CD4-positive, alpha-beta T cell treated with Interleukin-4 for 1 hour (primary cell): ENCODE results near the gene CITED2.

Experiments
- DNase-seq, 2 donors: peaks; one replicate each; pipeline ENCODE4 v3.0.0-alpha.2; 2020 to 2022

CITED2 gene

DNA sequence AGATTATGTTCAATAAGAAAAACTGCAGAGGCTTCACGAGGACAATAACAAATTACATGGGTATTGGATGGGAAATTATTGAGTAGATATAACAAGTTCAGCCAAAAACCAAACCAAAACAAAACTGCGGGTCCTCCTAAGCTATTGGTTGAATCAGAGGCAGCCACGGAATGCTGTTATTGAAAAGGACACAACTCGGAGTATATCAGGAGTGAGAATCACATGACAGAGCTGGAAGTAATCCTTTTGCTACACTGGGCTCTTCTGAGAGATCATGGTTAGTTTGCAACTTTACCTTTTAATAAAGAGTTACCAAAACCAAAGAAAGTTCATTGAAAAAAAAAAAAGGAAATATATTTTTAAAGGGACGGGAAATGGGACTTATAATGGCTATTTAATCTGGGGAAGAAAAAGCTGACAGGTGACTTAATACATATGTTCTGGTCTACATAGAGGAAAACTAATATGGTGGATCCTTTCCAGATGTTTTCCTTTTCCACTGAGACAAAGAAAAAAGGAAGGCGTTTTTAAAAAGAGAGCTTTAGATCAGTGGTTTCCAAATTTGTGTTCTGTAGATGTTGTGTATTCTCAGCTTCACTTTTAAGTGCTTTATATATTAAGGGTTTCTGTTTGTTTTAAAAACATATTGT, 6.9 kb upstream of the CITED2 start:
- no peak for DNase-seq

DNA sequence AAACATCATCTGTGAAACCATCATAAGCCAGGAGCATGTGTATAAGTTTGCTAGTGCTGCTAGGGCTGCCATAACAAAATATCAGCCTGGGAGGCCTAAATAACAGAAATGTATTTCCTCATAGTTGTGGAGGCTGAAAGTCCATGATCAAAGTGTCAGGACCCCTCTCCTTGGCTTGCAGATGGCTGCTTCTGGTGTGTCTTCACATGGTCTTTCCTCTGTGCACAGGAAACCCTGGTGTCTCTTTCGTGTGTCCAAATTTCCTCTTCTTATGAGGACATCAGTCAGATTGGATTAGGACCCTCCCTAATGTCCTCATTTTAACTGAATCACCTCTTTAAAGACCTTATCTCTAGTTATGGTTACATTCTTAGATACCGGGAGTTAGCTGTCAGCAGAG, 6.2 kb upstream of the CITED2 start:
- DNase-seq = no peak

DNA sequence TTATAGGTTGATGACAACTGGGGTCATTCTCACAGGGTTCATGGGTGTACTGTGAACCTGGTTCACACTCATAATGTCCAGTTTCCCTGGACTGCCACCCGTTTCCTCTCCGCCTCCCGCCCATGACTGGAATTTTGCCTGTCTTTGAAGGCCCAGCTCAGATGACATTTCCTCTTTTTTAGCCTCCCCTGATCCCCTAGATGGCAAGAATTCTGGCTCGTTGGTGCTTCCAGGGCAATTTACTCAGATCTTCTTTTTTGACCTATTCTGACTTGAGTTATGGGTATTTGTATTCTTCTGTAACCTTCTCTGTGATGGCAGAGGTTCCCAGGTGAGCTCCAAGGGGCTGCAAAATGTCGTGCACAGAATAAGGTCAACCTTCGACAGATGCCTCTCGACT, 5.7 kb upstream of the CITED2 start:
- DNase-seq = no peak

GRCh38 chr6:139378882-139379341, 4.5 kb upstream of the CITED2 start:
- DNase-seq = no peak

DNA sequence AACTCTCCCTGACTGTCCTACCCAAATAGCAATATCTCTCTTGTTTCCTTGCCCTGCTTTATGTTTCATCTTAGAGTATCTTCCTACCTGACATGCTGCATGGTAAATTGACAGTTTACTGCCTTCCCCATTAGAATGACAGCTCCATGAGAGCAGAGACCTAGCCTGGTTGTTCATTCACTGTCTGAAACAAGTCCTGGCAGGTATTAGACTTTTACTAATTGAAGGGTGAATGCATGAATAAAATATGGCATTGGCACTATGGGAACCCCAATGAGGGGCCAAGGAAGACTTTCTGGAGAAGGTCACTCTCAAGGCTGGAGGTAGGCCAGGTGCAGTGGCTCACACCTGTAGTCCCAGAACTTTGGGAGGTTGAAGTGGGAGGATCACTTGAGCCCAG, 3.8 kb upstream of the CITED2 start:
- DNase-seq = no peak

- DNase-seq = no peak
Measured at GRCh38 chr6:139376604-139377218, 2.3 kb upstream of the CITED2 start.

GRCh38 chr6:139376017-139376330, 1.5 kb upstream of the CITED2 start:
- DNase-seq = no peak

DNA sequence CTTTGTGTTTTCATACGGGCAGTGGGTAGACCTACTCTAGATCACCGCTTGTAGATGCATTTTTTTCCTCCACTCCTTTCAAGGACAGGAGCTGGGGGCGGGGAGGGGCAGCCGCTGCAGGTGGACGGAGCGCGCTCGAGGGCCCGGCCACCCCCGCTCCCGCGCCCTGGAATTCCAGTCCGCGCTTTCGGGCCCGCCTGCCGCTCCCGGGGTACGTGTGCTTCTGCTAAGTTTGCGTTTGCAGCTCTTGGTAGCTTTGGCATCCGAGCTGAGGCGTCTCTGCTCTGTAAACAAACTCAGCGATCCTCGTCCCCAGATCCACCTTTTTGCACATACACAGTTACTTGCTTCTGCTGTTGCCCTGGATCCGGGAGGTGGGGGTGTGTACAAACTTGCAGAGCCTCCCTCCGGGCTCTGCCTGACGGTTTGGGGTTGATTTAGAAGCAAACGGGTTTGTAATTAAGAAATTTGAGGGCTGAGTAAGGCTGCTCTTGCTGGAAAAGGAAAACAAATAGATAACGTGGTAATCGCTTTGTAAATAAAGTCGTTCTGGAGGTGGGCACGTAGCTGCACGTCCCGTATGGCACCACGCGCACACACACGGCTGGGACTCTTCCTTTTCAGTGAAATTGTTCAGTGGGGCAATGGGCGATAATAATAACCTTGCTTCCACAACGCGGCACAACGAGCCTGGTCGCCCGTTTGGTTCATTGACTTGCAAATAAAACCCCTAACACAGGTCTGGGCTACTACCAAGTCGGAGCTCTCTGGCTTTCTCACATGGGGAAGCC, 973 bp upstream of the CITED2 start:
- DNase-seq = peak; percentile 82 to 87

- DNase-seq = no peak
Measured at GRCh38 chr6:139373928-139374356, 506 bp downstream of the CITED2 start.

DNA sequence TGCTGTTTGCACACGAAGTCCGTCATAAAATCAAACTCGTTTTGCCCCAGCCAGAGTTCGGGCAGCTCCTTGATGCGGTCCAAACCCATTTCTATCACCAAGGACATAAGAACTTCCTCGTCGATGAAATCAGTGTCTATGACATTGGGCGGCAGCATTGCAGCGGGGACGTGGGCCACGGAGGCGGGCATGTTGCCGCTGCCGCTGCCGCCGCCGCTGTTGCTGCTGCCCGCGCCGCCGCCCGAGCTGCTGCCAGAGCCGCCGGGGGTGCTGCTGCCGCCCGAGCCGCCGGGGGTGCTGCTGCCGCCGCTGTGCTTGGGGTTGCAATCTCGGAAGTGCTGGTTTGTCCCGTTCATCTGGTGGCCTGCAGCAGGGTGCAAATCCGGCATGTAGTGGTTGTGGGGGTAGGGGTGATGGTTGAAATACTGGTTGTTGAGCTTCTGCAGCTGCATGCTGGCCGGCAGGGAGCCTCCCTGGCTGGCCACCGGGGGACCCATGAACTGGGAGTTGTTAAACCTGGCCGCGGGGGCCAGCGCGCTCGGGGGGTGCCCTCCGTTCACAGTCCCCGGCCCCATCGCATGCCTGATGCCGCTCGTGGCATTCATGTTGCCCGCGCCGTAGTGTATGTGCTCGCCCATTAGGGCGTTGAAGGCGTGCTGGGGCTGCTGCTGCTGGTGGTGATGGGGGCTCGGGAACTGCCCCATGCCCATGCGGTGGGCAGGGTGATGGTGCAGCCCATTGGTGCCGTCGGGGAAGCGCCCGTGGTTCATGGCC, 1.1 kb downstream of the CITED2 start:
- peak; percentile 75 to 77 for DNase-seq

DNA sequence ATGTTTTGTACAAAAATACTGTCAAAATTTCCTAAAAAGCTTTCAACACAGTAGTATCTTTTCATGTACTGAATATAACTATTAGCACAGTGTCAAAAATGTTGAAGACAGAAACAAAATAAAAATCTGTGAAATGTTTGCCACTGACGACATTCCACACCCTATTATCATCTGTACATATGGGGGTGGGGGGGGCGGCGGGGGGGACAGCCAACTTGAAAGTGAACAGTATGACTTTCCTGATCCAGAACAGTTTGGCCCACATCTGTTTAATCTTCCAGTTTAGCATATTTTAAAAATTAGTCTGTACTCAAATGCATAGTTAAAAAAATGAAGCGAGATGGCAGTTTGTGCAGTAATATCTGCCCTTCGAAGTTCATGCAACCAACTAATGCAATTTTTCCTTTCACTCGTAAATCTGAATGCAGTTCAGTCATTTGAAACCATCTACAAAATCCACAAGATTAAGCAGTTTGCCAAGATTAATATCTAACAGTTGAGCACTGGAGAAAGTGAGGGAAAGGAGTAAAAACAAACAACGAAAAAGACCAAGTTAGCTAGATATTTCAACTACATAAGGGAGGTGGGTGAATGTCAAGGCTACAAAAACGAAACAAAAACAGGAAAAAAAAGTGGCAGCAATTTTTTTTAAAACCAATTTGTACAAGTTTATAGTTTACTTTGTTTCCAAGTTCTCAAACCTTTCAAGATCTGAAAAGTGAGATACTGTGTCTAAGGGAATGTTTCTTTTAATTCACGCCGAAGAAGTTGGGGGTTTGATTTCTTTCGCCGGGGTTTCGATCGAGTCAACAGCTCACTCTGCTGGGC, 1.9 kb downstream of the CITED2 start:
- DNase-seq = peak in 1 of 2 donors; percentile 49

DNA sequence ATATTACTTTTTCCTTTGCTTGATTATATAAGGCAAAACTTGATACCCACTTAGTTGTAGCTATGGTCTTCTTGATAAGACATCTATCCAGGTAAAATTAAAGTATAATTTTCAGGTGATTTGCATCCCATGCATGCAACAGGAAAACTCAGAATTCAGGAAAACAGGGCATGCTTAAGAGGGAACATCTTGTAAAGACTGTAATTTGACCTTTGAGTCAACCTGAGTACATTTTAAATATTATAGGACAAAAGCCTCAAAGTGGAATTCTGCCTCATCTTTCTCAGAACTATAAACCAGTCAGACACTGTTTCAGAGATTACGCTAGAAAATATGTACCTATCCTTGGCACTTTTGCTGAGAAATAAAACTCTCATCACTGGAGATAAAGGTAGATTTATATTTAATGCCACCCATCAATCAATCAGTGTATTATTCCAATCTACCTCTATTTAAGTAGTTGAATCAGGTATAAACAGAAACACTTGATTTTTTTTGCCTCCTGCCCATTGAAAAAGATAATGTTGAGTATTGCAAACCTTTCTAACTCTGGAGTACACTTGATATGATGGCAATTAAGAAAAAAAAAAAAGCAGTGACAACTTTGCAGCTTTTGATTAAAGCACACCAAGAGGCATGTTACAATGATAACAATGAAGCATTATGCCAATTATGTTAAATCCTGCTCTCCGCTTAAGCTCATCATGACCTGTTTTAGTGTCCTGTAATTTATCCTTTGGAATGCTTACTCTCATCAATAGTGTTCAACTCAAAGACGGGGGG, 2.8 kb downstream of the CITED2 start:
- no peak for DNase-seq

DNA sequence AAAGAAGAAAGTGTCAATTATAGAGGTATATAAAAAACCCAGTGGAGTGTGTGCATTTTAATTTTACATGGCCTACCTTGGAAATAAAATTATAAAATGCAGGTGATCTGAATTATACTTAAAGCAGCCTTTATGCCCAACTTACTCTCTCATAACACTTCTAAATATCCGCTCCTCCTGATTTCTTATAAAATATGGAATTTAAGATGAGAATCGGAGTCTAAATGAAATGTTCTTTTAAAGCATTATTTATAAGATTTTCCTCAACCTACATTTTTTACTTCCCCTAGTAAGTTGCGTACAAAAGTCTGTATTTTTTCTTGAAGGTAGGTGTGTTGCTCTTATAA, 3.5 kb downstream of the CITED2 start:
- DNase-seq = no peak

GRCh38 chr6:139370283-139370998, 4.0 kb downstream of the CITED2 start:
- DNase-seq = no peak

- peak; percentile 30 to 66 for DNase-seq
Measured at GRCh38 chr6:139369568-139370282, 4.7 kb downstream of the CITED2 start.

DNA sequence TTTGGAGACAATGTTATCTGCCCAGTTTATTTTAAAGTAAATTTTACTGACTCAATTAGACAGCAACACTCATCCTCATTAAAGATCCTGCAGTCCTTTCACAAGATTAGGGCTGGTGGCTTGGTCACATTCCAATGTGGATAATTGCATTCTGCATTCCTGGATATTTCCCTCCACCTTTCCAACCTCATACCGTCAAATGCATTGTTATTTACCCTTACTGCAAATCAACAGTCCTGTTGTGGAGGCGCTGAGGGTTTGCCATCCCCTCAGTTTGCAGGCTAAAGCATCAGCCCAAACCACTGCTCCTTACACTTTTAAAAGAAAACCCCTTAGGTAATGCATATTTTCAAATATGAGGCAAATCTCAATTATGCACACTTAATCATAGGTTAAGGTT, 5.4 kb downstream of the CITED2 start:
- DNase-seq = no peak

DNA sequence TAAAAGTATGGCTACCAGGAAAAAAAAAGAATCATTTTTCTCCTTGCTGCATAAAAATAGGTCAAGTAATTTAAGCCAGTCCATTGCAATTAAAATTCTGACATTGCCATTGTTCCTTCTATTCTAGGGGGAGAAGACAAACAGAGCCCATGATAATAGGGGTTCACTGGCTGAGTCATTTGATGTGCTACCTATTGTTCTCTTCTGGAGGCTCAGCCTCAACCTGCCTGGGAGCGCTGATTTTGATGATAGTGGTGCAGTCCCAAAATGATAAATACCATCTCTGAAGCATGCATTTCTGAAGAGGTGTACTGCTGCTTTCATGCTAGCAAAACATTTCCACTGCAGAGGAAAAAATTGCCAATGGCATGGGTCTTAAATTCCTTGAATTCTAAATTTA, 5.8 kb downstream of the CITED2 start:
- DNase-seq = no peak

DNA sequence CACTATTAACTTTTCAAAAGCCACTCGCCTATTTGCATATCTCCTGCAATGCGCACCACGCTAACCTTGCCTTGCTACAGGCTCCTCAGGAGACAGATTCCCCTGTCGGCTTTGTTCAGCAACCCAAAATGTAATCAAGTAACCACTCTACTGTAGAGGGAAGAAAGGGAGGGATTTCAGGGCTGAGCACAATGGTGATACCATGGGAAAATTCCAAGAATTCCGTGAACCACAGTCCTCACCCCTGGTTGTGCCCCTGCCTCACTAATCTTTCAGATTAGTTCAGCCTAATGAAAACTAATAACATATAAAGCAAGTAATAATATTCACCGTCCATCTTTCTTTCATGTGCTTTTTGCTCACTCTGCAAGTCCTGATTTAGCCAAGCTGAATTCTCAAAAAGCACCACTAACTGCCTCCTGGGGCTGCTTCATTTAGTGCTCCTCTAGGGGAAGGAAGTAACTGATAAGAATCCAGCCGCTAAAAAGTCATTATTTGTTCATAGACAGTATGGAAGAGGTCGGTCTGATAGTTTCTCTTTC, 6.6 kb downstream of the CITED2 start:
- DNase-seq = no peak

- no peak for DNase-seq
Measured at GRCh38 chr6:139364982-139365379, 9.5 kb downstream of the CITED2 start.
